ENCODE data around the gene MKKS.

DNA sequence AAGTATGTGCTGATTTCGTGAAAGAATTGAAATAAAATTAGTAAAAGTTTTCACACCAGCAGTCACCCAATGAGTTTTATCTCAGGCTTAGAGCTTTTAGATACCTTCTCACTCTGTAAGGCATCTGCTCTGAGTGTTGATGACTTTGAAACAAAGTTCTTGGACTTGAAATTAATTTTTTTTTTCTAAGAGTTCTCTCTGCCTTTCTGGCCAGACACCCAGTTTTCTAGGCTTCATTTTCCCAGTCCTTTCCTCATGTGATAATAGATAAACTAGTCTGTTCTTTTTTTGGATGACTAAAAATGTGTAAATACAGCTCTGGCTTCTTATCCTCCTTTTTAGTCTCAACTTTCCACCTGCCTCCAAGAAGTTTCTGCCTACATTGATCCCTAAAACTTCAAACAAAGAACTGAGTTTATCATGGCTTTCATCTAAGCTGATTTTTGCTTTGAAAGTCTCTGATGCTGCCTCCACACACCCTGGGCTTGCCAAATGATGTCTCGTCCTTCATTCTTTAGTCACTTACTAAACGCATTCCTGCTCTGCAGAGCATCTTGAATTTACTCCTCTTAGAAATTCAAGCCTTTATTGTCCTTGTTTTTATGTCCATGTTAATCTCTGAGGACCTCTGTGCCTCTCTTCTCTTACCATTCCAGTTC is 33.8 kb upstream of the MKKS start:
- TF ChIP-seq CTCF (IDR thresholded peaks at IDR 0.05 in 8 of 11, conservative IDR thresholded peaks at IDR 0.05 in 3 of 11) = no peak
- TF ChIP-seq POLR2A (IDR thresholded peaks at IDR 0.05) = no peak
- TF ChIP-seq POLR2AphosphoS5 (IDR thresholded peaks at IDR 0.05) = no peak
